T-helper 1 cell treated with Interleukin-12 subunit alpha and Interleukin-12 subunit beta and Interleukin-4 antibody, amounts not matched to agents 30 μg/mL and 1 μg/mL, for 36 hours (primary cell): ENCODE results near the gene CNN1.
"Not testable (repeated sequence)": the region's sequence is repeated elsewhere in the genome, so short reads cannot be mapped to it uniquely, and the experiment has no call there.

Experiments
- H3K27ac Mint-ChIP-seq: one replicate; pipeline ENCODE4 v1.8.0; 2021; ENCODE audit warnings: mild to moderate bottlenecking, mixed read lengths
- H3K27me3 Mint-ChIP-seq: one replicate; pipeline ENCODE4 v1.8.0; 2021; ENCODE audit warnings: low read depth, mixed read lengths
- H3K36me3 Mint-ChIP-seq: one replicate; pipeline ENCODE4 v1.8.0; 2021; ENCODE audit warnings: low read depth, mixed read lengths
- H3K4me1 Mint-ChIP-seq: one replicate; pipeline ENCODE4 v1.8.0; 2021; ENCODE audit warnings: low read depth, mixed read lengths
- H3K4me3 Mint-ChIP-seq: one replicate; pipeline ENCODE4 v1.8.0; 2021; ENCODE audit warnings: mild to moderate bottlenecking, moderate library complexity, mixed read lengths
- H3K9me3 Mint-ChIP-seq: one replicate; pipeline ENCODE4 v1.8.0; 2021; ENCODE audit warnings: mixed read lengths

Gene CNN1

DNA sequence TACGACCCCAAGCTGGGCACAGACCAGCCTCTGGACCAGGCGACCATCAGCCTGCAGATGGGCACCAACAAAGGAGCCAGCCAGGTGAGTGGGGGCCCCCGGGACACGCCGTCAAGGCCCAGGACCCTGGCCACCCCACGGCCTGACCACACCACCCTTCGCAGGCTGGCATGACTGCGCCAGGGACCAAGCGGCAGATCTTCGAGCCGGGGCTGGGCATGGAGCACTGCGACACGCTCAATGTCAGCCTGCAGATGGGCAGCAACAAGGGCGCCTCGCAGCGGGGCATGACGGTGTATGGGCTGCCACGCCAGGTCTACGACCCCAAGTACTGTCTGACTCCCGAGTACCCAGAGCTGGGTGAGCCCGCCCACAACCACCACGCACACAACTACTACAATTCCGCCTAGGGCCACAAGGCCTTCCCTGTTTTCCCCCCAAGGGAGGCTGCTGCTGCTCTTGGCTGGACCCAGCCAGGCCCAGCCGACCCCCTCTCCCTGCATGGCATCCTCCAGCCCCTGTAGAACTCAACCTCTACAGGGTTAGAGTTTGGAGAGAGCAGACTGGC is 10.8 kb downstream of the CNN1 start:
- Mint-ChIP-seq H3K27me3 (no peaks in the 10 kb centered on the region), H3K36me3 (peaks cover 5% of the 10 kb centered on the region), H3K4me1 (peaks cover 2% of the 10 kb centered on the region), H3K27ac (no peak overlapping the region), H3K9me3 (no peaks in the 10 kb centered on the region), H3K4me3 (no peak overlapping the region)

DNA sequence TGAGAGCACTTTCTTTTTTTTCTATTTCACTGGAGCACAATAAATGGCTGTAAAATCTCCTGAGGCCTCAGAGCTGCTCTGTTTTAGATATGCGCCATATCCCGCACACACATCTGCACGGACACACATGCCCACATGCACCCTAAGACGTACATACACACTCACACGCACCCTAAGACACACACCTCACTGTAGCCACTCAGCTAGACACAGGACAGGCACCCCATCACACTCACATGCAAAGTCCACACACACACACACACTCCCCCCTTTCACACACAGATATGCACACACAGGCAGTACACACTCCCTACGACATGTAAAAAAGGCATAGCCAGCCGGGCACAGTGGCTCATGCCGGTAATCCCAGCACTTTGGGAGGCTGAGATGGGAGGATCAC is 11.6 kb downstream of the CNN1 start:
- H3K36me3 Mint-ChIP-seq: peaks cover 5% of the 10 kb centered on the region
- no peak overlapping the region for H3K4me3 Mint-ChIP-seq
- H3K27ac Mint-ChIP-seq: no peak overlapping the region
- H3K4me1 Mint-ChIP-seq: peaks cover under 1% of the 10 kb centered on the region
- H3K9me3 Mint-ChIP-seq: no peaks in the 10 kb centered on the region
- H3K27me3 Mint-ChIP-seq: no peaks in the 10 kb centered on the region

DNA sequence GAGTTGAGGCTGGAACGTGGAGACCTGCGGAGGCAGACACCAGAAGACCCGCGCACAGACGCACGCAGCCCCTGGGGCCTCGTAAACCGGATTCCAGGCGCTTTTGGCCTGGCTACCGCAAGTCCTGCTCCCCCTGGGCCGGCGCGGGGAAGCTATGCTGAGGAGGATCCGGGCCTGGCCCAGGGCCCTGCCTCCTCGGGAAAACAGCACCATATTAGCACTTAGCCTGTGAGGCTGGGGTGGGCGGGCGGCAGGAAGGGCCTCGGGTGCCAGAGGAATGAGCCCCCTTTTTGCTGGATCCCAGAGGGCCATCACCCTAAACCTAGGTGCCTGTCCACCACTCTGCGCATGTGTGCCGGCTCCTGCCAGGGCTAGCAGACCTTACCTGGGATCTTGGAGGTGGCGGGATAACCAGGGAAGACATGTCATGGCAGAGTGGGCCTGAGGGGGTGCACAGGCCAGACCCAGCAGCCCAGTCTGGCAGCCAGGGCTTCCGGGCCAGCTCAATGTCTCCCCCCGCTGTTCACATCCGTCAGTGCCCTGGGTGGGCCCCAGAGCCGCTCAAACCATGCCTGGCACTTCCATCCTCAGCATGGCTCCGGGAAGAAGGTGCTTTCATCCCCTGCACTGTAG is 13.1 kb downstream of the CNN1 start:
- Mint-ChIP-seq H3K36me3 (peaks cover 7% of the 10 kb centered on the region), H3K27me3 (no peaks in the 10 kb centered on the region), H3K9me3 (no peaks in the 10 kb centered on the region), H3K4me1 (peaks cover 5% of the 10 kb centered on the region), H3K27ac (no peak overlapping the region), H3K4me3 (no peak overlapping the region)

DNA sequence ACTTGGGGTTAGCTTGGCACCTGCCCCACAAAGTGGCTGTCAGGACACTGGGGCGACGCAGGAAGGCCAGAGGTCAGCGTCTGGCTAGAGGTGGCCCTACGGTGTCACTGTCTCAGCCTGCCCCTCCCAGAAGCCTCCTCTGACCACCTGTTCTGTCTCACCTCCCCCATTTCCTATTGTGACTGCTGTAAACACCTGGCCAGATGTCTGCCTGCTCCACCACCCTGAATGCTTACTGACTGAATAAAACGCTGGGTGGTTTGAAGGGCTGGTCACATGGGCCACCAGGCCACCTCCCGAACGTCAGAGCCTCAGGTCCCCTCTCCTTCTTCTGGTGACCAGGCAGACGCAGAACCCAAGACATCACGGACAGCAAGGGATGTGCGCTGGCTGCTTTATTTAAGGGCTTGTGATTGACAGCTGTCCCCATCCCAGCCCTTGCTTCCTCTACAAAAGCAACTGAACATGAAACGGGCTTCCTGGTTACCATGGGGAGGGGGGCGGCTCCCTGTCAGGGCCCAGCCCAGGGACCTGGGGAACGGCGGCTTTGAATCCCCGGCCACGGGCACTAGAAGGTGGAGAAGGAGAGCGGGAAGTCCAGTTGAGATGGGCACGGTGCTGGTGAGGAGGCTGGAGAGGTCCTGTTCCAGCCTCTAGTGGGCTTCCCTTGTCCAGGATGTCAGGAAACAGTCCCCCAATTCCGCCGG is 14.2 kb downstream of the CNN1 start:
- peaks cover 11% of the 10 kb centered on the region for H3K4me1 Mint-ChIP-seq
- H3K27ac Mint-ChIP-seq: no peak overlapping the region
- H3K4me3 Mint-ChIP-seq: no peak overlapping the region
- H3K27me3 Mint-ChIP-seq: no peaks in the 10 kb centered on the region
- H3K9me3 Mint-ChIP-seq: no peaks in the 10 kb centered on the region
- peaks cover 12% of the 10 kb centered on the region for H3K36me3 Mint-ChIP-seq

DNA sequence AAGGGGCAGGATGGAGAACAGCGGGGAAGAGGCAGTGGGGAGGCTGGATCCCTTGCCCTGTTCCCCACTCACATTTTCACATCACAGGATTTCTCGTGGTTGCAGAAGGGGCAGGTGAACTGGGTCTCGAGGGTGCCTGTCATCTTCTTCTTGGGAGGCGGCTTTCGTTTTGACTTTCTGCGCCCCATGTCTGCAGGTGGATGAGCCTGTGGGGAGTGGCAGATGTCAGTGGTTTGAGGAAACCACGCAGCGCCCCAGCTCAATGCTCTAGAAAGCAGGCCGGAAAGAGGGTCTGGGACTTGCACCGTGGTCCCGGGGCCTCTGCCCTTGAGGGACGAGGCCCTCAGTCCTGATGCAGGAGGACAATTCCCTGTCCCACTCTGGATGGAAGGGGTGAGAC is 15.5 kb downstream of the CNN1 start:
- Mint-ChIP-seq H3K36me3 (peaks cover 14% of the 10 kb centered on the region), H3K27ac (peak overlapping the region; percentile 10)

DNA sequence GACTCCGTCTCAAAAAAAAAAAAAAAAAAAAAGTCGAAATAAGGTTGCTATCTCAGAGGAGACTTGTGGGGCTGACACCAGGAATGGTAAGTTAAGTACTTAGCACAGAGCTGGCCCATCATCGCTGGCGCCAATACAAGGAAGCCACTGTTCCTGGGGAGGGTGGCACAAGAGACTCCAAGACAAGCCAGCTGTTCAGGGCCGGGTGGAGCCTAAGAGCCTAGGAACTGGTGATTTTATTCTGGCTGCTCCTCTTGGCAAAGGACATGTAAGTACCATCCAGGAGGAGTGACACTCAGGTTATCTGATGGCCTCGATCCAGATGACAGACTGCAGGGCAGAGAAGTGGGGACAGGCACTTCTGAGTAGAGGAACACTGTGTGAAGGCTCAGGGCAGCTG is 16.6 kb downstream of the CNN1 start:
- H3K9me3 Mint-ChIP-seq: no peaks in the 10 kb centered on the region
- H3K4me1 Mint-ChIP-seq: peaks cover 21% of the 10 kb centered on the region
- H3K27ac Mint-ChIP-seq: no peak overlapping the region
- no peak overlapping the region for H3K4me3 Mint-ChIP-seq
- H3K27me3 Mint-ChIP-seq: no peaks in the 10 kb centered on the region
- H3K36me3 Mint-ChIP-seq: peaks cover 15% of the 10 kb centered on the region

More for the DNA sequence above, 15.5 kb downstream of the CNN1 start:
- H3K9me3 Mint-ChIP-seq: no peaks in the 10 kb centered on the region
- peaks cover 17% of the 10 kb centered on the region for H3K4me1 Mint-ChIP-seq
- no peaks in the 10 kb centered on the region for H3K27me3 Mint-ChIP-seq
- H3K4me3 Mint-ChIP-seq: peak overlapping the region; percentile 7

DNA sequence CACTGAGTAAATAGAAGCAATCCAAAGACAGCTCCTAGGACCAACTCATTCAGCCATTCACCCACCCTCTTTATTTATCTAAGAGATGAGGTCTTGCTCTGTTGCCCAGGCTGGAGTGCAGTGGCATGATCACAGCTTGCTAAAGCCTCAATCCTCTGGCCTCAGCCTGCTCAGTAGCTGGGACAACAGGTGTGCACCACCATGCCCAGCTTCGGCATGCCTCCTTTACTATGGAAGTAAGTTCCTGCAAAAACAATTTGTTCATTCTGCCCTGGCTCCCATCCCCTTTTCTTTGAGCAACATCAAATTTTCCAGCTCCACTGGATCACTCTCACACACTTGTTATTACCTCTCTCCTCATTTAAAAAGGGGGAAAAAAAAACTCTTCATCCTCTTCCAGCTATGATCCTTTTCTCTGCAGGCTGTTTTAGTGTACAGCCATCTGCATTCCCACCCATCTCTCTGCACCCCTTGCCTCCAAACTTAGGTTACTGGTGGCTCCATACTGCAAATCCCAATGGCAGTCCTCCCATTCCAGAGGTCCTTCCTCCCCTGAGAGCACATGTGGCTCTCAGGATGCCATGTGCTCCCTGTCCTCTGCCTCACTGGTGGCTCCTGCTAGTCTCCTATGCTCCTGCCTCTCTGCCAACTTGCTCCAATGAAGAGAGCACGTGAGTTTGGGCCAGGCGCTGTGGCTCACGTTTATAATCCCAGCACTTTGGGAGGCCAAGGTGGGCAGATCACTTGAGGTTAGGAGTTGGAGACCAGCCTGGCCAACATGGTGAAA is 18.2 kb downstream of the CNN1 start:
- no peaks in the 10 kb centered on the region for H3K9me3 Mint-ChIP-seq
- H3K4me3 Mint-ChIP-seq: peak overlapping the region; percentile 54
- peaks cover 15% of the 10 kb centered on the region for H3K36me3 Mint-ChIP-seq
- H3K27ac Mint-ChIP-seq: no peak overlapping the region
- peaks cover 29% of the 10 kb centered on the region for H3K4me1 Mint-ChIP-seq
- H3K27me3 Mint-ChIP-seq: no peaks in the 10 kb centered on the region

DNA sequence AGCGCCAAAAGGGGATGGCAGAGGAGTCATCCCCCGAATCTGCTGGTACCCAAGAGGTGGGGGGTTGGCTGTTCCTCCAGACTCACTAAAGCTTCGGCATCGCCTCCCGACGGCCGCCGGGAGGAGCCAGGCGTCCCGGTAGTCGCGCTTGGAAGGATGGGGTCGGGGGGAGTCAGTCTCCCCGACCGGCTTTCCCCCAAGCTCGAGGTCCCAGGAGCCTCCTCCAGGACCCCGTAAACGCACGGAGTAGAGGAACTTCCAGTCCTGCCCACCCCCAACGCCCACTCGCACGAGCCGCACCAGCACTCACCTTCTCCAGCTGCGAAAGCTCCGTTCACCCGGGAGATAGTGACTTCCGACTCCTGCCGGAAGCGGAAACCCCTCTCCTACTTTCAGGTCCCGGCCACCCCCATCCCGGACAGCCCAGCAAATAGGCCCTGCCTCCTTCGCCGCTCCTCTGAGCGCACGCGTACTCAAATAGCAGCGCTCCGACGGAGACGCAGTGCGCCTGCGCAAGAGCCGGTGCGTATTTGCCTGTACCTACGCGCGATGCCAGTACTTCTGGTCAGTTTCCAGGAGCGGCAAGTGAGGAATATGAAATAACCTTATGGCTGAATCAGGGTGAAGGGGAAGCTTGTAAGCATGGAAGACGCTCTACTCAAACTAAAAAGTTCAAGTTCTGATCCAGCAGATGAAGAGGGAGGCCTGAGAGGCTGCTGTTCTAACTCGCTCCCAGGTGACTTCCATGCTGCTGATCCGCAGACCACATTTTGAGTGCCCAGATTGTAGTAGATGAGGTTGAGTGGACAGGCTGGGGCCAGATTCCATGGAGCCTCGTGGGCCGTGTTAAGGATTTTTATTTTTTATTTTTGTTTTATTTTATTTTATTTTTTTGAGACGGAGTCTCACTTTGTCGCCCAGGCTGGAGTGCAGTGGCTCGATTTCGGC is 20.5 kb downstream of the CNN1 start, which contains the start of gene ELOF1:
ELOF1 (minus strand) TSS at position 350 of the 948 bp plus-strand sequence. CDS start 4,883 bp downstream, outside the sequence.
- Mint-ChIP-seq H3K4me3 (peak within 1 kb of the TSS; percentile 97), H3K27me3 (no peaks in the 10 kb centered on the region), H3K9me3 (no peaks in the 10 kb centered on the region), H3K27ac (peak within 1 kb of the TSS; percentile 94), H3K4me1 (peaks cover 29% of the 10 kb centered on the region), H3K36me3 (peaks cover 12% of the 10 kb centered on the region)

DNA sequence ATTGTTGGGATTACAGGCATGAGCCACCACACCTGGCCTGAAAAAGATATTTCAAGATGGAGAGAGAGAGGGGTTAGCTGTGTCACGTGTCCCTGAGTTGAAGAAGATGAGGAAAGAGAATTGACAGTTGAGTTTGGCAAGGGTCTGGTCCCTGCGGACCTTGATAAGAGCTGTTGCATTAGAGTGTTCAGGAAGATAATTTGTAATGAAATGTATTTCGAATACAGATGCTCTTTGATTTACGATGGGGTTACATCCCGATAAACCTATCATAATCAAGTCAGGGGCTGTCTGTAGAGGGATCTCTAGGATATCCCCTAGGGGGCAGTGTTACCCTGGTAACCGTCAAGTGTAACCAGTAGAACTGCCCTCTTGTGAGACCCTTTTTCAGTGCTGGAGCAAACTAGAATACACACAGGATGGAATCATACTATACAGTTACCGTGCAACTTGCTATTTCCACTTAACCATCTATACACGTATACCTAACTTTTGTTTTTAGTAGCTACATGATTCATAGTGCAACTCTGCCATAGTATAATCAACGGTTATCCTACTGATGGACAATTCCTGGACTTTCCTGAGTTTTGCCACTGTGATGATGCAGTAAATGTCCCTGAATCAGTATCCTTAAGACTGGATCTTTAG is 21.9 kb downstream of the CNN1 start:
- H3K9me3 Mint-ChIP-seq: no peaks in the 10 kb centered on the region
- H3K4me3 Mint-ChIP-seq: peak overlapping the region; percentile 77
- H3K36me3 Mint-ChIP-seq: peaks cover 8% of the 10 kb centered on the region
- H3K27me3 Mint-ChIP-seq: no peaks in the 10 kb centered on the region
- H3K27ac Mint-ChIP-seq: peak overlapping the region; percentile 76
- H3K4me1 Mint-ChIP-seq: peaks cover 27% of the 10 kb centered on the region

DNA sequence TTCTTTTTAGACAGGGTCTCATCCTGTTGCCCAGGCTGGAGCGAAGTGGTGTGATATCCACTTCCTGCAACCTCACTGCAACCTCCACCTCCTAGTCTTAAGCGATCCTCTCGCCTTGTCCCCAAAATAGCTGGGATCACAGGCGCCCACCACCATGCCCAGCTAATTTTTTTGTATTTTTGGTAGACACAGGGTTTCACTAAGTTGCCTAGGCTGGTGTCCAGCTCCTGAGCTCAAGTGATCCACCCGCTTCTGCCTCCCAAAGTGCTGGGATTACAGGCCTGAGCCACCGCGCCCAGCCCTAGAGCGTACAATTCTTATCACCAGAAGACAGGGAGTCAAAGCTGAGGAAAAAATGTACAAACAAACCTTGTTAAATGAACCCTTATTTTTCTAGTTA is 24.9 kb downstream of the CNN1 start:
- Mint-ChIP-seq H3K27ac (no peak overlapping the region), H3K36me3 (peaks cover 3% of the 10 kb centered on the region), H3K27me3 (no peaks in the 10 kb centered on the region), H3K9me3 (no peaks in the 10 kb centered on the region), H3K4me3 (no peak overlapping the region), H3K4me1 (peaks cover 19% of the 10 kb centered on the region)

DNA sequence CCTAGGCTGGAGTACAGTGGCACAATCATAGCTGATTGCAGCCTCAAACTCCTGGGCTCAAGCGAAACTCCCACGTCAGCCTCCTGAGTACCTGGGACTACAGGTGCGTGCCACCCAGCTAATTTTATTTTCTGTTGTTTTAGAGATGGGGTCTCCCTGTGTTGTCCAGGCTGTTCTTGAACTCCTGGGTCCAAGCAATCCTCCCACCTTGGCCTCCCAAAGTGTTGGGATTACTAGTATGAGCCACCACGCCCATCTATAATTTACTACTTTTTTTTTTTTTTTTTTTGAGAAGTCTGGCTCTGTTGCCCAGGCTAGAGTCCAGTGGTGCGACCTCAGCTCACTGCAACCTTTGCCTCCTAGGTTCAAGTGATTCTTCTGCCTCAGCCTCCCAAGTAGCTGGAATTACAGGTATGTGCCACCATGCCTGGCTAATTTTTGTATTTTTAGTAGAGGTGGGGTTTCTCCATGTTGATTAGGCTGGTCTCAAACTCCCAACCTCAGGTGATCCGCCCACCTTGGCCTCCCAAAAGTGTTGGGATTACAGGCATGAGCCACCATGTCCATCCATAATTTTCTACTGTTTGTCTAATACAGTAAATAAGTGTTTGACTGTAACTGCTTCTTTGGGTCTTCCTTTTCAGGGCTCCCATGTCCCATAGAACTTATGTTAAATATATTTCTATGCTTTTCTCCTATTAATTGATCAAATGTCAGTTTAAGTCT is 25.6 kb downstream of the CNN1 start:
- H3K27me3 Mint-ChIP-seq, H3K4me3 Mint-ChIP-seq, H3K27ac Mint-ChIP-seq: not testable (repeated sequence)

DNA sequence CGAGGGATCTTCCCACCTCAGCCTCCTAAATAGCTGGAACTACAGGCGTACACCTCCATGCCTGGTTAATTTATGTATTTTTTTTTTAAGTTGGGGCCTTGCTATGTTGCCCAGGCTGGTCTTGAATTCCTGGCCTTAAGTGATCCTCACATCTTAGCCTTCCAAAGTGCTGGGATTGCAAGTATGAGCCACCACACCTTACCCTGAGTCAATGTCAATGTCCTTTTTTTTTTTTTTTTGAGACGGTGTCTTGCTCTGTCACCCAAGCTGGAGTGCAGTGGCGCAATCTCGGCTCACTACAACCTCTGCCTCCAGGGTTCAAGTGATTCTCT is 27.0 kb downstream of the CNN1 start:
- H3K27me3 Mint-ChIP-seq, H3K36me3 Mint-ChIP-seq, H3K4me3 Mint-ChIP-seq, H3K9me3 Mint-ChIP-seq, H3K27ac Mint-ChIP-seq, H3K4me1 Mint-ChIP-seq: not testable (repeated sequence)

More for the DNA sequence above, 25.6 kb downstream of the CNN1 start:
- peaks cover 17% of the 10 kb centered on the region for H3K4me1 Mint-ChIP-seq
- not testable (repeated sequence) for H3K36me3 Mint-ChIP-seq, H3K9me3 Mint-ChIP-seq

DNA sequence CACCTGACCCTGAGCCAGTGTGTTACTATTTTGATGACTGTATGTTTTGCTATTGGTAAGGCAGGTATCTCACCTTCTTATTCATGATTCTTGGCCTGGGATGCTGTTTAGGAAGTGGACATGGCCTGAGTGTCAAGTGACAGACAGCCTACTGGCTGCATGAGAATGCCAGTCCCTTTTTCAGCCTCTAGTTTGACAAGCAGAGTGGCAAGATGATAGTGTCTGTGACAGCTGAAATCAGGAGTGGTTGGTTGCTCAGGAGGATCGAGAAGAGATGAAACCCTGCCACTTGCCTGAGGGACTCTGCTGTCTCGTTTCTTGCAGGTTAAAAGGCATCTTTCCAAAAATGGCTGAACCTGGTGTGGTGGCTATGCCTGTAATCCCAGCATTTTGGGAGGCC is 27.5 kb downstream of the CNN1 start:
- Mint-ChIP-seq H3K4me1 (peaks cover 7% of the 10 kb centered on the region), H3K27ac (no peak overlapping the region), H3K36me3 (no peaks in the 10 kb centered on the region), H3K4me3 (no peak overlapping the region), H3K27me3 (no peaks in the 10 kb centered on the region), H3K9me3 (no peaks in the 10 kb centered on the region)
